HG03457 (cell line): ENCODE measurements around the gene EFNB1.

Source experiments
- ATAC-seq: cut with Tn5 transposase; IDR thresholded peaks from one replicate; pipeline ENCODE4 v1.9.1; 2021; ENCODE audit warnings: moderate number of reproducible peaks; ENCODE audit not compliant: unreplicated experiment

Gene EFNB1

GRCh38 chrX:68842781-68843581, 14.2 kb downstream of the EFNB1 start:
- no peak for ATAC-seq

DNA sequence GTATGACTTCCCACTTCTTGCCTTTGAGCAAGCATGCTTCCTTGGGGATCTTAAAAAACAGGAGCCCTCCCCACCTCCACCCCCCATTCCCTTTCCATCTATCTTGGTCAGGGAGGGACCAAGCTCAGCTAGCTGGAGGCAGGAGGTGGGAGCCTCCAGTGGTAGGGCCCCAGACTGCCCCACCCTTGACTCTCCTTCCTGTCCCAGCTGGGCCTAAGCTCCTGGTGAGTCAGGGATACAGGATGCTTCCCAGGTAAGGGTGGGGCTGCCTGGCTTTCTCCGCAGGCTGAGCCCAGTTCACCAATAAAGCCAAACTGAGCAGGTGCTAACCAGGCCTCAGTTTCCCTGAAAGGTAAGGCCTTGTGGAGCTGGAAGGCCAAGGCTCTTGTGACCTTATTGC, 15.2 kb downstream of the EFNB1 start:
- no peak for ATAC-seq

GRCh38 chrX:68844581-68844980, 15.8 kb downstream of the EFNB1 start:
- no peak for ATAC-seq

DNA sequence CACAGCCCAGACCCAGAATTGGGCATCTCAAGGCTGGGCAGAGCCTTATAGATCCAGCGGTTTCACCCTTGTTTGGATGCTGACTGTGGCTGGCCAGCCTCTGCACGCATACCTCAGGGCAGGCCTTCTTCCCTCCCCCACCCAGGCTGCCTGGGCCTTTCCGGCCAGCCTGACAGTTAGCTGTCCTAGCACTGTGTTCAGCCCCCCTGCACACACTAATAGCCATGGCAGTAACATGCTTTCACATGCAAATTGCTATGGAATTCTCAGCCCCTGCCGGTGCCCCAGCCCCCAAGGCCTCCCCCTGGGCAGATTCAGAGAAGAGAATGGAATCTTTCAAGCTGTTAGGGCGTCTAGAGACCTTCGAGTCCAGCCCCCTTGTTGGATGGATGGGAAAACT, 17.7 kb downstream of the EFNB1 start:
- no peak for ATAC-seq

DNA sequence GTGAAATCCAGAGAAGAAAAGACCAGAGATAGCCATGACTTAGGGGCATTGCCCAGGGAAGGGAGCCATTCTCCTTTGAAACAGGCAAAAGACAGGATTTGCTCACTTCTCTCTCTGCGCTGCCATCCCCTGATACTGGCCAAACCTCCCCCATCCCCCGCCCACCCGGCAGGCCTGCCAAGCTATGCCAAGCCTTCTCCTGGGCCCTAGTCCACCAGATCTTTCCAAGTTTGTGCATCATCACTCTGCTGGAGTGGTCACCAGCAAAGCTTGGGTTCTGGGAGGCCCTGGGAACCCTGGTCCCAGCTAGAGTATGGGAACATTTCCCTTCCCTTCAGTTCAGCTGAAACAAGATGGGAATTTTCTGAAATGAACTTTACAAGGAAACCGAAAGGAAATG, 18.4 kb downstream of the EFNB1 start:
- no peak for ATAC-seq

- no peak for ATAC-seq
Measured at GRCh38 chrX:68848189-68848940, 19.5 kb downstream of the EFNB1 start.

DNA sequence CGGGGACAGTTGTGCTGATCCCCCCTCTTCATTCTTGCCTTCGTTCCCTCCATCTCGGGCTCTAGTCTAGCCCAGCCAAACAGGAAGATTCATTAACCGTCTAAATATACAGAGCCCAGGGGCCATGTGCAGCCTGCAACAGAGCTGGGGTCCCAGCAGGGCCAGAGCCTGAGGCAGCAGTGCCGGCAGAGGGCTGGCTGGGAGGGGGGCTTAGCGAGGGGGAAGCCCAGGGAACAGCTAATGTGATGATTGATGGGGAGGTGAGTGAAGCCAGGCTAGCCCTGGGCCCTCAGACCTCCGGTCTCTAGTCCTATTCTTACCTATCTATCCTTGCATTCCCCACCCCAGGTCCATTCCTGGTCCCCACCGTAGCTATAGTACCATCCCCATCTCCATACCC, 22.3 kb downstream of the EFNB1 start:
- no peak for ATAC-seq

GRCh38 chrX:68852046-68852445, 23.2 kb downstream of the EFNB1 start:
- ATAC-seq = no peak

- no peak for ATAC-seq
Measured at GRCh38 chrX:68853665-68854251, 24.9 kb downstream of the EFNB1 start.

DNA sequence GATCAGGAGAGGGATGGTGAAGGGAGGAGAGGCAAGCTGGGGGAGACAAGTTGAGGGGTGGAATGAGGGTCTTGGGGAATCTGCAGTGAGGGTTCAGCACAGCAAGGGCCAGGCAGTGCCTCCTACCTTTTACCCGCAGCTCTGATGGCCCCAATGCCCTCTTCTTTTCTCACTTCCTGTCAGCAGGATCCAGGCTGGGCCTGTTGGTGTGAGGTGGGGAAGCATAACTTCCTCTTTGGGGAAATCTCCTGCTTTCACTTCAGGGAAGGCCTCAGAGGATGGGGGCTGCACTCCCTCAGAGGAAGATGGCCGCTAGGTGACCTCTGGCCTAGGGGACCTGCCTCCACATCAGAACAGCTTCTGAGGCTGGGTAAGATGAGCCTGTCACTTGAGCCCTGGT, 36.5 kb downstream of the EFNB1 start:
- ATAC-seq = no peak

DNA sequence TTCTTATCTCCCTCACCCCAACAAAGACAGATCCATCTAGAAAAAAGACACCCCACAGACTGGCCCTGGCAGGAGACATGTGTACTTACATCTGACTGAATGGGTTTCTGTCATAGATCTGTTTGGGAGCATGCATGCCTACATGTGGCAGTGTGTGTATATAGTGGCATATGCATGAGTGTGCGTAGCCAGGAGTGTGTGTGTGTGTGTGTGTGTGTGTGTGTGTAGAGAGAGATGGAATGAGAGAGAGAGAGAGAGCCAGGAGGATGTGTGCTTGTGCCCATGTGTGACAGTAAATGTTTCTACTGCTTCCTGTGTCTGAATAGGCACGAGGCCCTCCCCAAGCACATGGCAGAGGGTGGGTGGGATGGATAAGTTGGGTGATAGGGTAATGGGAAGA, 37.1 kb downstream of the EFNB1 start:
- no peak for ATAC-seq

- ATAC-seq = no peak
Measured at GRCh38 chrX:68867458-68868112, 38.8 kb downstream of the EFNB1 start.

GRCh38 chrX:68868316-68868715, 39.5 kb downstream of the EFNB1 start:
- ATAC-seq = no peak

- no peak for ATAC-seq
Measured at GRCh38 chrX:68868902-68869800, 40.3 kb downstream of the EFNB1 start.

- ATAC-seq = no peak
Measured at GRCh38 chrX:68870357-68870756, 41.5 kb downstream of the EFNB1 start.

DNA sequence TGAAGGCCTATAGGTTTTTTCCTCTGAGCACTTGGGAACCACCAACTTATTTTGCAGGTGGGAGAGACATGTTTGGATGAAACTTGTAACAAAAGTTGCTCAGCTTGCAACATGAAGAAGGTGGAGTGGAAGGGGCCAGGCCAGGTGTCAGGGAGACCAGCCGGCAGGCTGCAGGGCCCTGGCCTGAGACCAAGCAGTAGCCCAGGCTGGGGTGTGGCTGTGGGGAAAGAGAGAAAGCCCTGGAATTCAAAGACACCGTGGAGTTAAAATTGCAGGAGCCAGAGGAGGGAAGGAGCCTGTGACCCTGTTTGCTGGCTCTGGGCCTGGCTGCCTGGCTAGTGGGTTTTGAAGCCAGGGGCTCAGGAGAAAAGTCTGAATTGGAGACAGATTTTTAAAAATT, 43.4 kb downstream of the EFNB1 start:
- ATAC-seq = no peak

- ATAC-seq = no peak
Measured at GRCh38 chrX:68874076-68874475, 45.3 kb downstream of the EFNB1 start.

DNA sequence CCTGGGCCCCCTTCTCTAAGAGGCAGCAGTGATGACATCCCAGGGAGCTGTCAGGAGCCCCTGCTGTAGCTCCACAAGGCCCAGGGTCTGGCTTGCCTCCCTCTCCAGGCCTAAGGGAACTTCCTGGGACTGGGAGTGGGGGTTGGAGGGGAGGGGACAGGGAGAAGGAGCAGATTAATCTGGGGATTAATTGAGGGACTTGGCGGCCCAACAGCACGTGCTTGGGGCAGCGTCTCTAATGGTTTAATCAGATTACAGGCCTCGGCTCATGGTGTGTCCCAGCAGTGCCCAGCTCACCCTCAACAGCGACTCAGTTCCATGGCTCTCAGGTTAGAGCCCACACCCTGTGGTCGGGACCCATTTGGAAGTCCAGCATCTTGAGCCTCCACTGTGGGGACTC, 47.9 kb downstream of the EFNB1 start:
- ATAC-seq = no peak

GRCh38 chrX:68877606-68878005, 48.8 kb downstream of the EFNB1 start:
- no peak for ATAC-seq

DNA sequence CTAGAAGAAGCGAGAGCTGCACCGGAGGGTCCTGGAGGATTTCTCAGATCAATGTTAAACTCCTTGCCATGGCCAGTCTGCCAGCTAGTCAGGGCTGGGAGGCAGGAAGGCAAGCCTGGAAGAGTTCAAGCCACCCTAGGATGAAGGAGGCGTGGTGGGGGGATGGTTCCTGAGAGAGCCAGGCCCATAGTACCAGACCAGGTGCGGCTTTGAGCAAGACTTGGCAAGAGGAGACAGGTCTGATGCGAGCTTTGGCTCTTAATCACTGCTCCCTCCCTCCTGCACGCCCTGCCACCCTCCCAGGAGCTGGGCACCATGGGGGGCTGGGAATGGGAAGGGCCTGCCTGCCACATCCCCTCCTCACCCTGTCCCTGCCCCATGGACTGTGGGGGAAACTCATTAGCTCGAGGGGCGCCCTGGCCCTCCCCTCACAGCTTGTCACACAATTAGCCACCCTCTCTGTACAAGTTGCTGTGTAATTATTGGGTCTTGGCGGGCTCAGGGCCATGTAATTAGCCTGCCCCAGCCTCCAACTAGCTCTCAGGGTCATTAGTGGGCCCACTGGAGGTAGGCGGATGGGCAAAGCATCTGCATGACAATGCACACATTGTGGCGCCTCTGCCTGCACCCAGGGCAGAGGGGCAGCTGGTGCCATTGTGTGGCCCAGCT, 50.3 kb downstream of the EFNB1 start:
- no peak for ATAC-seq
